Tibial artery (tissue), 4 donors: Measurements from ENCODE around the gene KRT13.

ENCODE experiments used
- DNase-seq, 2 donors: peaks; one replicate each; pipeline ENCODE4 v3.0.0-alpha.2; 2019
- H3K27ac ChIP-seq, 2 donors: fragments of 200-600 bp; sonication (generic) in 1 of 2; 1 replicate in 1 of 2; 2 replicates in 1 of 2; pipeline ENCODE4 v1.5.1; 2018 to 2019; ENCODE audit warnings: mild to moderate bottlenecking in 1 of 2
- H3K27me3 ChIP-seq, 2 donors: fragments of 200-600 bp; sonication (generic) in 1 of 2; one replicate each; pipeline versions ENCODE4 v1.5.1 to v1.6.0; 2016 to 2019
- H3K36me3 ChIP-seq, 3 donors: fragments of 200-600 bp; sonication (generic) in 2 of 3; one replicate each; pipeline ENCODE4 v1.5.1; 2016 to 2019; ENCODE audit warnings: mild to moderate bottlenecking in 2 of 3
- H3K4me1 ChIP-seq, 4 donors: fragments of 200-600 bp; sonication (generic) in 2 of 4; 1 replicate in 3 of 4; 2 replicates in 1 of 4; pipeline ENCODE4 v1.5.1; 2016 to 2019
- H3K4me3 ChIP-seq, 2 donors: fragments of 200-600 bp; sonication (generic) in 1 of 2; 1 replicate in 1 of 2; 2 replicates in 1 of 2; pipeline ENCODE4 v1.5.1; 2018 to 2019; ENCODE audit warnings: mild to moderate bottlenecking in 2 of 2
- H3K9me3 ChIP-seq, 3 donors: fragments of 200-600 bp; sonication (generic) in 1 of 3; one replicate each; pipeline ENCODE4 v1.5.1; 2016 to 2019
- CTCF ChIP-seq, 2 experiments: fragments of 200-600 bp in 1 of 2; fragments of 450-650 bp in 1 of 2; IDR thresholded peaks; one replicate each; pipeline ENCODE4 v1.5.1; 2017 to 2019; ENCODE audit warnings: antibody characterized with exemption in 2 of 2, mild to moderate bottlenecking in 1 of 2, moderate library complexity in 1 of 2
- intact Hi-C: fragments of 100-400 bp; cut with DNase I; formaldehyde crosslinking; loops from one replicate; pipeline ENCODE4 v1.15.0; 2023; ENCODE audit warnings: low total_unique reads

The KRT13 gene

GRCh38 chr17:41475421-41475820, 30.0 kb downstream of the KRT13 start:
- Histone ChIP-seq H3K36me3 (no peaks in the 10 kb centered on the region), H3K27ac (no peak overlapping the region), H3K27me3 (no peaks in the 10 kb centered on the region), H3K4me1 (no peaks in the 10 kb centered on the region), H3K4me3 (no peak overlapping the region), H3K9me3 (no peaks in the 10 kb centered on the region)
- no peak for TF ChIP-seq CTCF (IDR thresholded peaks at IDR 0.05)
- no peak for DNase-seq
- intact Hi-C loops = no loop called here

- Histone ChIP-seq H3K4me3 (no peak overlapping the region), H3K36me3 (no peaks in the 10 kb centered on the region), H3K27ac (no peak overlapping the region), H3K9me3 (no peaks in the 10 kb centered on the region), H3K4me1 (no peaks in the 10 kb centered on the region), H3K27me3 (no peaks in the 10 kb centered on the region)
- no peak for DNase-seq
- intact Hi-C loops = no loop called here
- no peak for TF ChIP-seq CTCF (IDR thresholded peaks at IDR 0.05)
Observed at GRCh38 chr17:41474863-41475262, 30.5 kb downstream of the KRT13 start.

- Histone ChIP-seq H3K4me1 (no peaks in the 10 kb centered on the region), H3K27me3 (peaks cover 0 to 10% of the 10 kb centered on the region in 2 donors), H3K4me3 (no peak overlapping the region), H3K9me3 (peaks cover 0 to 6% (median 0%) of the 10 kb centered on the region in 3 donors), H3K27ac (no peak overlapping the region), H3K36me3 (no peaks in the 10 kb centered on the region)
- TF ChIP-seq CTCF (IDR thresholded peaks at IDR 0.05) = no peak
- no peak for DNase-seq
- intact Hi-C loops = no loop called here
Observed at GRCh38 chr17:41468346-41468745, 37.1 kb downstream of the KRT13 start.

- H3K36me3 ChIP-seq = no peaks in the 10 kb centered on the region
- H3K9me3 ChIP-seq = peaks cover 0 to 6% (median 0%) of the 10 kb centered on the region in 3 donors
- intact Hi-C loops = no loop called here
- DNase-seq = no peak
- H3K27ac ChIP-seq = no peak overlapping the region
- no peaks in the 10 kb centered on the region for H3K4me1 ChIP-seq
- H3K4me3 ChIP-seq = no peak overlapping the region
- peaks cover 0 to 10% of the 10 kb centered on the region in 2 donors for H3K27me3 ChIP-seq
- TF ChIP-seq CTCF (IDR thresholded peaks at IDR 0.05) = no peak
Observed at GRCh38 chr17:41467561-41467960, 37.9 kb downstream of the KRT13 start.

- Histone ChIP-seq H3K27ac (no peak within 1 kb of the TSS), H3K4me1 (no peaks in the 10 kb centered on the region), H3K36me3 (no peaks in the 10 kb centered on the region), H3K4me3 (no peak within 1 kb of the TSS), H3K9me3 (peaks cover 0 to 6% (median 0%) of the 10 kb centered on the region in 3 donors), H3K27me3 (peaks cover 0 to 12% of the 10 kb centered on the region in 2 donors)
- intact Hi-C loops = no loop called here
- TF ChIP-seq CTCF (IDR thresholded peaks at IDR 0.05) = no peak
- no peak for DNase-seq
Observed at GRCh38 chr17:41466988-41467387, 38.4 kb downstream of the KRT13 start, which contains the start of gene KRT32. KRT32 (minus strand) TSS chr17:41467386; CDS start chr17:41467325, 61 bp downstream.

- peak in 1 of 2 donors; percentile 80 for DNase-seq
- H3K9me3 ChIP-seq = peaks cover 0 to 6% (median 0%) of the 10 kb centered on the region in 3 donors
- H3K36me3 ChIP-seq = no peaks in the 10 kb centered on the region
- peaks cover 0 to 12% of the 10 kb centered on the region in 2 donors for H3K27me3 ChIP-seq
- H3K4me3 ChIP-seq = no peak overlapping the region
- intact Hi-C loops = no loop called here
- no peak overlapping the region for H3K27ac ChIP-seq
- H3K4me1 ChIP-seq = no peaks in the 10 kb centered on the region
- TF ChIP-seq CTCF (IDR thresholded peaks at IDR 0.05) = no peak
Observed at GRCh38 chr17:41464682-41465081, 40.7 kb downstream of the KRT13 start.
